Measurements from ENCODE around the gene ZNF462. TPM values are rescaled to one million over a fixed set of nuclear protein-coding genes. Genes with fewer than 3 reads are reported as not detected.

The ZNF462 gene
- total RNA-seq, 2 experiments from 2014 or later, result 1.1 to 1.3 TPM

DNA sequence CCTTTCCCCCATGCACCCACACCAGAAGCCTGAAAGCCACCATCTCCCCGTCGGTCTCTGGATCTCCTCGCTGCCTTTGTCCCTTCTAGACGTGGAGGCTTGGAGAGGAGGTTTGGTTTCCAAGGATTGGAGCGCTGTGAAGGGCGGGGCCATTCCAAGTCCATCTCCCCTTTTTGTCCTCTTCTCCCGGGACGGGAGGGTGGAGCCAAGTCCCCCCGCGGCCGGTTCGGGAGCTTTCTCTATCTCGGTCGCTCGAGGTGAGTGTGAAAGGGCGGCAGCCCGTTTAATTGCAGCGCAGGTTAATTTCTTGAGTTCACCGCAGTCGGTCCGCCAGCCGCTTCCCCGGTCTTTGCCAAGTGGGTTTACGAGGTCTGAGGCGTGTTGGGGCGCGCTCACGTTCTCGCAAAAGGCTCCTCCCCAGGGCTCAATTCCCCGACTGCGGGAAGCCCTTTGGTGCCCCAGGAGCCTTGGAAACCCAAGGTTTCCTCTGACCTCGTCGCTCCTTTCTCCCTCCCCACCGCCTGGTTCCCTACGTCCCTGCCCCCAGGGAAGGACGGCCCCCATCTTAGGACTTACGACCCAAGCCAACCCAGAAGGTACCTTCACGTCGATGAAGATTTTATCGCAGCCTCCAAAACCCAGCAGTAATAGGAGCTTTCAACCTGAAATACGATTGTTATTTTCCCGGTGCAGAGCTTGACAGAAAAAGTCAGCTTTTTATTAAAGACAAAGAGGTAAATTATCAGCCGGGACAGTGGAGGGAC lies 2.8 kb upstream of the ZNF462 start:
- no peak for ATAC-seq (ENCODE audit: poor library complexity)
- intact Hi-C loops (cut with DNase I, micrococcal nuclease), result no loop called here
- H3K36me3 Mint-ChIP-seq (ENCODE audit: low read depth), result no peaks in the 10 kb centered on the region
- peaks cover 74% of the 10 kb centered on the region for H3K27me3 Mint-ChIP-seq
- CTCF ChIA-PET, result no interaction called here
- no peak overlapping the region for H3K27ac Mint-ChIP-seq
- H3K27ac ChIP-seq (ENCODE audit: low read depth in 1 of 2, low read length in 2 of 2), result no peak overlapping the region
- peaks cover 30% of the 10 kb centered on the region for H3K4me1 Mint-ChIP-seq (ENCODE audit: low read depth)
- H3K4me3 ChIP-seq (ENCODE audit: low read length), result no peak overlapping the region
- H3K4me1 ChIP-seq (ENCODE audit: insufficient read depth, low read length), result peaks cover 4% of the 10 kb centered on the region
- TF ChIP-seq, protein P1, sequence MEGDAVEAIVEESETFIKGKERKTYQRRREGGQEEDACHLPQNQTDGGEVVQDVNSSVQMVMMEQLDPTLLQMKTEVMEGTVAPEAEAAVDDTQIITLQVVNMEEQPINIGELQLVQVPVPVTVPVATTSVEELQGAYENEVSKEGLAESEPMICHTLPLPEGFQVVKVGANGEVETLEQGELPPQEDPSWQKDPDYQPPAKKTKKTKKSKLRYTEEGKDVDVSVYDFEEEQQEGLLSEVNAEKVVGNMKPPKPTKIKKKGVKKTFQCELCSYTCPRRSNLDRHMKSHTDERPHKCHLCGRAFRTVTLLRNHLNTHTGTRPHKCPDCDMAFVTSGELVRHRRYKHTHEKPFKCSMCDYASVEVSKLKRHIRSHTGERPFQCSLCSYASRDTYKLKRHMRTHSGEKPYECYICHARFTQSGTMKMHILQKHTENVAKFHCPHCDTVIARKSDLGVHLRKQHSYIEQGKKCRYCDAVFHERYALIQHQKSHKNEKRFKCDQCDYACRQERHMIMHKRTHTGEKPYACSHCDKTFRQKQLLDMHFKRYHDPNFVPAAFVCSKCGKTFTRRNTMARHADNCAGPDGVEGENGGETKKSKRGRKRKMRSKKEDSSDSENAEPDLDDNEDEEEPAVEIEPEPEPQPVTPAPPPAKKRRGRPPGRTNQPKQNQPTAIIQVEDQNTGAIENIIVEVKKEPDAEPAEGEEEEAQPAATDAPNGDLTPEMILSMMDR (IDR thresholded peaks at IDR 0.05), result no peak
- no peaks in the 10 kb centered on the region for H3K9me3 Mint-ChIP-seq
- POLR2A ChIA-PET, result no interaction called here
- no peaks in the 10 kb centered on the region for H3K36me3 ChIP-seq (ENCODE audit: insufficient read depth, low read length)
- H3K4me3 Mint-ChIP-seq, result peak overlapping the region; percentile 4
- no peak for DNase-seq
- H3K27me3 ChIP-seq (ENCODE audit: control insufficient read depth in 1 of 2, insufficient read depth in 2 of 2, low read length in 2 of 2), result peaks cover 50 to 66% of the 10 kb centered on the region in 2 experiments
- H3K9me3 ChIP-seq (ENCODE audit: control insufficient read depth in 1 of 2, insufficient read depth in 1 of 2, low read length in 2 of 2), result peaks cover 0 to 39% of the 10 kb centered on the region in 2 experiments

DNA sequence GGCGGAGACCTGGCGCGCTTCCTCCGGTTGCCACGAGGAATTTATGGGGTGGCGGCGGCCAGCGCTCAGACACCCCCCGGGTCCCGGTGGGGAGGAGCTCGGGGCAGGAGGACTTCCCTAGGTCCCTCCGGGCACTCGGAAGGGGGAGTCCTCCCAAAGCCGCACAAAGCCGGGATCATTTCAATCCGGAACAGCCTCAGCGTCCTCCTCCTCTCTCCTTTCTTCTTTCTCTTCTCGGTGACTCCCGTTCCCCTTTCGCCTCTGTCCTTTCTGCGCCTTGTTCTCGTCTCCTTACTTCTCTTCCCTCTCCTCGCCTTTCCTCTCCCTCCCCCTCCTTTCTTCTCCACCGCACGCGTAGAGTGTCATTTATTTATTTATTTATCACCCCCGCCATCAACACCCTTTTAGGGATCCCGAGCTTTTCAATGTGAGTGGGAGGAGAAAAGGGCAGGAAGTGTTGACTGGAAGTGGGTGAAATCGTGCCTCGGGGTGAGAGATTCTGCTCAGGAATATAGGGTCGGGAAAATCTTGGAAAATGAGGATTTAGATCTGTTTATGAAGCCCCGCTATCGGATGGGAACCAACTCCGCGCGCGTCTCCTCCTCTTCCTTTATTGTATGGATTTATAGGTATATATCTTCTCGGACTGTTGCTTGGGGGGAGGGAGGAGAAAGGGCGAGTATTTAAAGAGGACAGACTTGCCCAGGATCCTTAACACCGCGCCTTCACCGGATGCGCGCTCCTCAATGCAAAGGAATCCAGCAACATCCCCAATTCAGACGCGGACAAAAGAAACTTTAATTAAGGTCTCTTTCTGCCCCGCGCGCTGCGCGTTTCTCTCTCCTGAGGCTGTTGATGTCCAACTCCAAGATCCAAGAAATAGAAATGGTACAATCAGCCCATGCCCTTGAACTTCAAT lies 2.0 kb upstream of the ZNF462 start:
- ChIA-PET CTCF (no interaction called here), POLR2A (no interaction called here)
- intact Hi-C loops (cut with DNase I, micrococcal nuclease), result no loop called here
- DNase-seq, result no peak
- peaks cover 30% of the 10 kb centered on the region for H3K4me1 Mint-ChIP-seq (ENCODE audit: low read depth)
- peaks cover 50 to 70% of the 10 kb centered on the region in 2 experiments for H3K27me3 ChIP-seq (ENCODE audit: control insufficient read depth in 1 of 2, insufficient read depth in 2 of 2, low read length in 2 of 2)
- no peaks in the 10 kb centered on the region for H3K9me3 Mint-ChIP-seq
- no peaks in the 10 kb centered on the region for H3K36me3 ChIP-seq (ENCODE audit: insufficient read depth, low read length)
- H3K4me3 ChIP-seq (ENCODE audit: low read length), result peak overlapping the region; percentile 3
- peaks cover 4% of the 10 kb centered on the region for H3K4me1 ChIP-seq (ENCODE audit: insufficient read depth, low read length)
- no peak for ATAC-seq (ENCODE audit: poor library complexity)
- H3K4me3 Mint-ChIP-seq, result peak overlapping the region; percentile 23
- peaks cover 83% of the 10 kb centered on the region for H3K27me3 Mint-ChIP-seq
- H3K9me3 ChIP-seq (ENCODE audit: control insufficient read depth in 1 of 2, insufficient read depth in 1 of 2, low read length in 2 of 2), result peaks cover 0 to 39% of the 10 kb centered on the region in 2 experiments
- no peak overlapping the region for H3K27ac Mint-ChIP-seq
- no peak overlapping the region for H3K27ac ChIP-seq (ENCODE audit: low read depth in 1 of 2, low read length in 2 of 2)
- no peaks in the 10 kb centered on the region for H3K36me3 Mint-ChIP-seq (ENCODE audit: low read depth)
- TF ChIP-seq, protein P1 (IDR thresholded peaks at IDR 0.05), result no peak

DNA sequence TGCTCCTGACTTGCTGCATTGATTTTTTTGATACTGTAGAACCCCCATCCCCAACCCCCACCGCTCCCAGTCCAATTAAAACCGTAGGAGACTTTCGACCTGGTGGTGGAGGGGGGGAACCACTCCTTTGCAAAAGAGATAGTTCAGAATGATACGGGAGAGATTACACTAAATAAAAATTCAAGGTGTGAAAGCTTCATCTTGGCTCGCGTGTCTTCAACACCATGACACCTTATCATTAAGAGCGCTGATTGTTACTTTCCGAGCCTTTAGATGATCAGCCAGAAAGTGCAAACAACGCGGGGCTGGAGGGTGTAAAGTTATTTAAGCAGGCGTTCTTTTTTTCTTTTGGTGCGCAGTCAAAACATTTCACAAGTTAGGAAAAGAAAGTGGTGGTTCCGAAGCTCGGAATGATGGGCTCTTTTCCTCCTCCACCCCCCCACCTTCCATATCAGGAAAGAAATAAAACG lies 1.3 kb upstream of the ZNF462 start:
- Mint-ChIP-seq H3K4me3 (peak overlapping the region; percentile 23), H3K4me1 (ENCODE audit: low read depth) (peaks cover 30% of the 10 kb centered on the region), H3K27me3 (peaks cover 88% of the 10 kb centered on the region), H3K27ac (no peak overlapping the region), H3K36me3 (ENCODE audit: low read depth) (no peaks in the 10 kb centered on the region), H3K9me3 (no peaks in the 10 kb centered on the region)
- Histone ChIP-seq H3K27me3 (ENCODE audit: control insufficient read depth in 1 of 2, insufficient read depth in 2 of 2, low read length in 2 of 2) (peaks cover 50 to 71% of the 10 kb centered on the region in 2 experiments), H3K4me3 (ENCODE audit: low read length) (peak overlapping the region; percentile 10), H3K9me3 (ENCODE audit: control insufficient read depth in 1 of 2, insufficient read depth in 1 of 2, low read length in 2 of 2) (peaks cover 0 to 39% of the 10 kb centered on the region in 2 experiments), H3K27ac (ENCODE audit: low read depth in 1 of 2, low read length in 2 of 2) (no peak overlapping the region), H3K36me3 (ENCODE audit: insufficient read depth, low read length) (no peaks in the 10 kb centered on the region), H3K4me1 (ENCODE audit: insufficient read depth, low read length) (peaks cover 4% of the 10 kb centered on the region)
- intact Hi-C loops (cut with DNase I, micrococcal nuclease), result no loop called here
- CTCF ChIA-PET, result no interaction called here
- TF ChIP-seq, protein P1 (IDR thresholded peaks at IDR 0.05), result no peak
- DNase-seq, result no peak
- no peak for ATAC-seq (ENCODE audit: poor library complexity)
- POLR2A ChIA-PET, result no interaction called here
